Thoracic aorta (tissue), 2 donors: ENCODE data around the gene OXCT1. TPM values are rescaled to one million over a fixed set of nuclear protein-coding genes. Genes with fewer than 3 reads are reported as not detected.

Experiments used
- ATAC-seq: fragments of 150-250 bp; one replicate; pipeline ENCODE4 v1.8.0; 2017; ENCODE audit warnings: low read depth; ENCODE audit not compliant: insufficient number of reproducible peaks, low FRiP score
- DNase-seq: peaks from one replicate; pipeline ENCODE4 v3.0.0-alpha.2; 2020; ENCODE audit warnings: low spot score
- H3K27ac ChIP-seq, 2 donors: fragments of 200-600 bp; sonication (generic); 1 replicate in 1 of 2; 2 replicates in 1 of 2; pipeline ENCODE4 v1.5.1; 2016; ENCODE audit warnings: mild to moderate bottlenecking in 2 of 2, moderate library complexity in 2 of 2
- H3K27me3 ChIP-seq: fragments of 200-600 bp; sonication (generic); replicated peaks from 2 replicates; pipeline ENCODE4 v1.6.0; 2016; ENCODE audit warnings: mild to moderate bottlenecking; ENCODE audit not compliant: insufficient read depth
- H3K36me3 ChIP-seq: fragments of 200-600 bp; sonication (generic); one replicate; pipeline ENCODE4 v1.5.1; 2016
- H3K4me1 ChIP-seq, 2 donors: fragments of 200-600 bp; sonication (generic); 1 replicate in 1 of 2; 2 replicates in 1 of 2; pipeline versions ENCODE4 v1.5.1 to v1.6.0; 2016; ENCODE audit warnings: low read depth in 2 of 2, mild to moderate bottlenecking in 1 of 2; ENCODE audit not compliant: control insufficient read depth in 1 of 2
- H3K4me3 ChIP-seq: fragments of 200-600 bp; sonication (generic); 2 replicates; pipeline ENCODE4 v1.5.1; 2016; ENCODE audit warnings: mild to moderate bottlenecking
- H3K9me3 ChIP-seq: fragments of 200-600 bp; sonication (generic); 2 replicates; pipeline ENCODE4 v1.5.1; 2016
- total RNA-seq, 2 donors: library from RNA; depleted of rRNA; stranded (reverse); fragments of >200 nt; gene quantifications; one replicate each; pipeline versions ENCODE4 v1.1.0 to v1.2.3, GENCODE V29; 2016
- TF ChIP-seq, protein P1 (sequence below): fragments of 200-600 bp; sonication (generic); IDR thresholded peaks from one replicate; pipeline ENCODE4 v1.5.1; 2019; ENCODE audit warnings: antibody characterized with exemption

Gene OXCT1
- total RNA-seq, 2 donors from 2014 or later = 19.6 to 30.6 TPM

DNA sequence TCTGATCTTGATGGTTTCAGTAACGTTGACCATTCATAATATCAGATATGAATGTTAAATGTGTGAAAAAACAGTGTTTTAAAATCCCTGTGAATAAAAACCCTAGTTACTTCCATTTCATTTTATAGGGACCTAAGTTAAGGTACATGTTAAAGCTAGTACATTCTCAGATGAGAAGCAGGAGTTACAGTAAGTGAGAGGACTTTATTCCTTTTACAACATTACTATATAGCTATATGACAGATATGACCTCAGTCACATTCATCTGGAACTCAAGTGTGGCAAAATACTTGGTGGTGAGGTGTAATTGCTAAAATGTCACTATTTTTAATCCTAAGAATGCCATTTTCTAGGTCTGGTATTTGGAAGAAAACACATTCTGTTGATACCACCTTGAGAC, 96.4 kb downstream of the OXCT1 start:
- no peak overlapping the region for H3K4me3 ChIP-seq
- DNase-seq (no peak), ATAC-seq (no peak)
- H3K27me3 ChIP-seq = no peaks in the 10 kb centered on the region
- H3K4me1 ChIP-seq = peaks cover 24 to 29% of the 10 kb centered on the region in 2 donors
- H3K27ac ChIP-seq = no peak overlapping the region
- no peaks in the 10 kb centered on the region for H3K36me3 ChIP-seq
- TF ChIP-seq, protein P1, sequence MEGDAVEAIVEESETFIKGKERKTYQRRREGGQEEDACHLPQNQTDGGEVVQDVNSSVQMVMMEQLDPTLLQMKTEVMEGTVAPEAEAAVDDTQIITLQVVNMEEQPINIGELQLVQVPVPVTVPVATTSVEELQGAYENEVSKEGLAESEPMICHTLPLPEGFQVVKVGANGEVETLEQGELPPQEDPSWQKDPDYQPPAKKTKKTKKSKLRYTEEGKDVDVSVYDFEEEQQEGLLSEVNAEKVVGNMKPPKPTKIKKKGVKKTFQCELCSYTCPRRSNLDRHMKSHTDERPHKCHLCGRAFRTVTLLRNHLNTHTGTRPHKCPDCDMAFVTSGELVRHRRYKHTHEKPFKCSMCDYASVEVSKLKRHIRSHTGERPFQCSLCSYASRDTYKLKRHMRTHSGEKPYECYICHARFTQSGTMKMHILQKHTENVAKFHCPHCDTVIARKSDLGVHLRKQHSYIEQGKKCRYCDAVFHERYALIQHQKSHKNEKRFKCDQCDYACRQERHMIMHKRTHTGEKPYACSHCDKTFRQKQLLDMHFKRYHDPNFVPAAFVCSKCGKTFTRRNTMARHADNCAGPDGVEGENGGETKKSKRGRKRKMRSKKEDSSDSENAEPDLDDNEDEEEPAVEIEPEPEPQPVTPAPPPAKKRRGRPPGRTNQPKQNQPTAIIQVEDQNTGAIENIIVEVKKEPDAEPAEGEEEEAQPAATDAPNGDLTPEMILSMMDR = no peak
- no peaks in the 10 kb centered on the region for H3K9me3 ChIP-seq

DNA sequence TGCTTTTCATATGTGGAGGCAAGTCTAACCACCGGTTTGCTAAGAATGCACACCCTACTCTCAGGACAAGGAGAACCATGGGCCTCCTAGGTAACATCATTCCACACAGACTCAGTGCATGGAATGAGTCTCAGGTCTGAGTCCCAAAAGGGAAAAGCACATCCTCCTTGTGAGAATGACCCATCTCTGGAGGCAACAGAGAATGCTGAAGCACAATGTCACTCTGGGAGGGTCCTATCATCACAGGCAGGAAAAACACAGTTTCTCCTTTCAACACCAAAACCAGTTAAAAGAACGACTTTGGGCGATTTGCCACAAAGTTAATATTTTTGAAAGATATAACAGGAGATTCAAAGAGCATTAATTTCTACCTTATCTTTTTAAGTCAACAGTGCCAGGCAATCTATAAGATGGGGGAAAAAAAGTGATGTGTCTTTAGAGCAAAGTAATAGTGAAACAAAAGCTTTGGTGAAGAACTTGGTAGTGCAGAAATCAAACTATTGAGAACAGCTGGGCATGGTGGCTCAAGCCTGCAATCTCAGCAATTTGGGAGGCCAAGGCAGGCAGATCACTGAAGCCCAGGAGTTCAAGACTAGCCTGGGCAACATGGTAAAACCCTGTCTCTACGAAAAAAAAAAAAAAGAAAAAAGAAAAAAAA, 97.3 kb downstream of the OXCT1 start:
- Histone ChIP-seq H3K36me3 (no peaks in the 10 kb centered on the region), H3K27me3 (no peaks in the 10 kb centered on the region), H3K4me3 (no peak overlapping the region), H3K4me1 (peaks cover 24 to 29% of the 10 kb centered on the region in 2 donors), H3K27ac (no peak overlapping the region), H3K9me3 (no peaks in the 10 kb centered on the region)
- TF ChIP-seq, protein P1 = no peak
- ATAC-seq = no peak
- no peak for DNase-seq

GRCh38 chr5:41772056-41772455, 98.2 kb downstream of the OXCT1 start:
- H3K27ac ChIP-seq = no peak overlapping the region
- TF ChIP-seq, protein P1 = no peak
- H3K27me3 ChIP-seq = no peaks in the 10 kb centered on the region
- H3K36me3 ChIP-seq = no peaks in the 10 kb centered on the region
- ATAC-seq (no peak), DNase-seq (no peak)
- no peak overlapping the region for H3K4me3 ChIP-seq
- no peaks in the 10 kb centered on the region for H3K9me3 ChIP-seq
- H3K4me1 ChIP-seq = peaks cover 20 to 22% of the 10 kb centered on the region in 2 donors

- H3K36me3 ChIP-seq = no peaks in the 10 kb centered on the region
- no peak overlapping the region for H3K27ac ChIP-seq
- peaks cover 13 to 16% of the 10 kb centered on the region in 2 donors for H3K4me1 ChIP-seq
- TF ChIP-seq, protein P1 = no peak
- no peaks in the 10 kb centered on the region for H3K9me3 ChIP-seq
- H3K27me3 ChIP-seq = no peaks in the 10 kb centered on the region
- no peak for DNase-seq
- ATAC-seq = no peak
- H3K4me3 ChIP-seq = no peak overlapping the region
Measured at GRCh38 chr5:41770799-41771198, 99.4 kb downstream of the OXCT1 start.

GRCh38 chr5:41768692-41769091, 101.5 kb downstream of the OXCT1 start:
- ATAC-seq = no peak
- H3K27ac ChIP-seq = no peak overlapping the region
- TF ChIP-seq, protein P1 = no peak
- no peaks in the 10 kb centered on the region for H3K36me3 ChIP-seq
- no peaks in the 10 kb centered on the region for H3K9me3 ChIP-seq
- no peaks in the 10 kb centered on the region for H3K27me3 ChIP-seq
- DNase-seq = no peak
- no peak overlapping the region for H3K4me3 ChIP-seq
- H3K4me1 ChIP-seq = peaks cover 17 to 25% of the 10 kb centered on the region in 2 donors
